Measurements from ENCODE around the gene PLIN1.

DNA sequence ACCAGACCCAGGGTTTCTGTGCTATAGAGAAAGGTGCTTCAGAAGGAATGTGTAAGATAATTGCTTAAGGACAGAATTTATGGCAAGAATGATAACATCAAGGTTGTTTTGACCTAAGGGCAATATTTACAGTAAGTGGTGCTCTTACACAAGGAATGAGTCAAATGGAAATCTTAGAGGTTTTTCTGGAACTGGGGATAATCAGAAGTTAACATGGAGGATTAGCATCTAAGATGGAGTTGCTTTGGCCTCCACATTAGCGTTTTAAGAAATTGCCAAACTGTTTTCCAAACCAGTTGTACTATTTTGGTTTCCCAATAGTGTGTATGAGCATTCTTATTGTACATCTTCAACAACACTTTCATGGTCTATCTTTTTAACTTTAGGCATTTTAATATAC lies 14.5 kb upstream of the PLIN1 start:
- TF ChIP-seq, protein P1, sequence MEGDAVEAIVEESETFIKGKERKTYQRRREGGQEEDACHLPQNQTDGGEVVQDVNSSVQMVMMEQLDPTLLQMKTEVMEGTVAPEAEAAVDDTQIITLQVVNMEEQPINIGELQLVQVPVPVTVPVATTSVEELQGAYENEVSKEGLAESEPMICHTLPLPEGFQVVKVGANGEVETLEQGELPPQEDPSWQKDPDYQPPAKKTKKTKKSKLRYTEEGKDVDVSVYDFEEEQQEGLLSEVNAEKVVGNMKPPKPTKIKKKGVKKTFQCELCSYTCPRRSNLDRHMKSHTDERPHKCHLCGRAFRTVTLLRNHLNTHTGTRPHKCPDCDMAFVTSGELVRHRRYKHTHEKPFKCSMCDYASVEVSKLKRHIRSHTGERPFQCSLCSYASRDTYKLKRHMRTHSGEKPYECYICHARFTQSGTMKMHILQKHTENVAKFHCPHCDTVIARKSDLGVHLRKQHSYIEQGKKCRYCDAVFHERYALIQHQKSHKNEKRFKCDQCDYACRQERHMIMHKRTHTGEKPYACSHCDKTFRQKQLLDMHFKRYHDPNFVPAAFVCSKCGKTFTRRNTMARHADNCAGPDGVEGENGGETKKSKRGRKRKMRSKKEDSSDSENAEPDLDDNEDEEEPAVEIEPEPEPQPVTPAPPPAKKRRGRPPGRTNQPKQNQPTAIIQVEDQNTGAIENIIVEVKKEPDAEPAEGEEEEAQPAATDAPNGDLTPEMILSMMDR (IDR thresholded peaks at IDR 0.05; ENCODE audit: low read length) = no peak
- TF ChIP-seq EZH2 (IDR thresholded peaks at IDR 0.05; ENCODE audit: borderline replicate concordance, low read length) = no peak
